ENCODE data around the gene POLA1. TPM values are rescaled to one million over a fixed set of nuclear protein-coding genes. Genes with fewer than 3 reads are reported as not detected.
"Not testable (repeated sequence)": the region's sequence is repeated elsewhere in the genome, so short reads cannot be mapped to it uniquely, and the experiment has no call there.

Gene POLA1
- total RNA-seq, 2 experiments from 2014 or later: 28.1 TPM

GRCh38 chrX:24842486-24842885 lies 148.8 kb downstream of the POLA1 start:
- H3K9me3 Mint-ChIP-seq: no peaks in the 10 kb centered on the region
- H3K4me1 Mint-ChIP-seq: no peaks in the 10 kb centered on the region
- ChIA-PET POLR2A (no interaction called here), CTCF (no interaction called here)
- H3K27ac Mint-ChIP-seq: no peak overlapping the region
- H3K36me3 Mint-ChIP-seq (ENCODE audit: low read depth): peaks cover 6% of the 10 kb centered on the region
- DNase-seq: no peak
- no peaks in the 10 kb centered on the region for H3K27me3 Mint-ChIP-seq
- no peak overlapping the region for H3K4me3 Mint-ChIP-seq

GRCh38 chrX:24846550-24847150 lies 152.9 kb downstream of the POLA1 start:
- no peak for DNase-seq
- peak overlapping the region; percentile 10 for H3K27ac Mint-ChIP-seq
- no peaks in the 10 kb centered on the region for H3K27me3 Mint-ChIP-seq
- no peak overlapping the region for H3K4me3 Mint-ChIP-seq
- CTCF ChIA-PET: interaction anchor here (0.6 kb wide), 1 partner anchor 740 kb away, joined by 3 read pairs; no protein-coding TSS in a partner anchor
- POLR2A ChIA-PET: no interaction called here
- H3K36me3 Mint-ChIP-seq (ENCODE audit: low read depth): peaks cover 7% of the 10 kb centered on the region
- H3K4me1 Mint-ChIP-seq: no peaks in the 10 kb centered on the region
- H3K9me3 Mint-ChIP-seq: no peaks in the 10 kb centered on the region

GRCh38 chrX:24851289-24851688 lies 157.6 kb downstream of the POLA1 start:
- CTCF ChIA-PET: no interaction called here

GRCh38 chrX:24851780-24852179 lies 158.1 kb downstream of the POLA1 start:
- Mint-ChIP-seq H3K4me1 (no peaks in the 10 kb centered on the region), H3K4me3 (no peak overlapping the region), H3K27ac (no peak overlapping the region), H3K36me3 (ENCODE audit: low read depth) (peaks cover 14% of the 10 kb centered on the region), H3K27me3 (no peaks in the 10 kb centered on the region), H3K9me3 (no peaks in the 10 kb centered on the region)
- DNase-seq: no peak
- ChIA-PET CTCF (interaction anchor here (2.5 kb wide), 1 partner anchor 13 kb away, joined by 6 read pairs; no protein-coding TSS in a partner anchor), POLR2A (no interaction called here)

More at GRCh38 chrX:24851289-24851688, 157.6 kb downstream of the POLA1 start:
- Mint-ChIP-seq H3K4me1 (no peaks in the 10 kb centered on the region), H3K36me3 (ENCODE audit: low read depth) (peaks cover 14% of the 10 kb centered on the region), H3K4me3 (no peak overlapping the region), H3K9me3 (no peaks in the 10 kb centered on the region), H3K27me3 (no peaks in the 10 kb centered on the region), H3K27ac (no peak overlapping the region)
- POLR2A ChIA-PET: no interaction called here
- no peak for DNase-seq

- ChIA-PET CTCF (no interaction called here), POLR2A (no interaction called here)
- Mint-ChIP-seq H3K36me3 (ENCODE audit: low read depth) (peaks cover 11% of the 10 kb centered on the region), H3K27ac (no peak overlapping the region), H3K4me3 (no peak overlapping the region), H3K27me3 (no peaks in the 10 kb centered on the region), H3K4me1 (no peaks in the 10 kb centered on the region), H3K9me3 (no peaks in the 10 kb centered on the region)
- no peak for DNase-seq
Measured at GRCh38 chrX:24858004-24858746, 164.5 kb downstream of the POLA1 start.

GRCh38 chrX:24859211-24859841 lies 165.6 kb downstream of the POLA1 start:
- Mint-ChIP-seq H3K4me1 (no peaks in the 10 kb centered on the region), H3K27ac (no peak overlapping the region), H3K36me3 (ENCODE audit: low read depth) (peaks cover 14% of the 10 kb centered on the region), H3K4me3 (no peak overlapping the region), H3K27me3 (no peaks in the 10 kb centered on the region), H3K9me3 (no peaks in the 10 kb centered on the region)
- POLR2A ChIA-PET: no interaction called here
- CTCF ChIA-PET: interaction anchor here (1.1 kb wide), 1 partner anchor 19 kb away, joined by 3 read pairs; no protein-coding TSS in a partner anchor
- DNase-seq: no peak

GRCh38 chrX:24860140-24860539 lies 166.4 kb downstream of the POLA1 start:
- no peaks in the 10 kb centered on the region for H3K4me1 Mint-ChIP-seq
- H3K36me3 Mint-ChIP-seq (ENCODE audit: low read depth): peaks cover 11% of the 10 kb centered on the region
- DNase-seq: no peak
- H3K9me3 Mint-ChIP-seq: no peaks in the 10 kb centered on the region
- H3K27me3 Mint-ChIP-seq: no peaks in the 10 kb centered on the region
- no peak overlapping the region for H3K27ac Mint-ChIP-seq
- no peak overlapping the region for H3K4me3 Mint-ChIP-seq
- POLR2A ChIA-PET: no interaction called here
- CTCF ChIA-PET: interaction anchor here (1.1 kb wide), 1 partner anchor 20 kb away, joined by 3 read pairs; no protein-coding TSS in a partner anchor

GRCh38 chrX:24862343-24862742 lies 168.6 kb downstream of the POLA1 start:
- CTCF ChIA-PET: no interaction called here

GRCh38 chrX:24863779-24864178 lies 170.1 kb downstream of the POLA1 start:
- H3K4me1 Mint-ChIP-seq, CTCF ChIA-PET, H3K27me3 Mint-ChIP-seq, POLR2A ChIA-PET, H3K27ac Mint-ChIP-seq, H3K4me3 Mint-ChIP-seq, H3K9me3 Mint-ChIP-seq, DNase-seq: not testable (repeated sequence)
- peaks cover 13% of the 10 kb centered on the region for H3K36me3 Mint-ChIP-seq (ENCODE audit: low read depth)

More at GRCh38 chrX:24862343-24862742, 168.6 kb downstream of the POLA1 start:
- H3K9me3 Mint-ChIP-seq: no peaks in the 10 kb centered on the region
- no peaks in the 10 kb centered on the region for H3K27me3 Mint-ChIP-seq
- H3K4me1 Mint-ChIP-seq: no peaks in the 10 kb centered on the region
- no peak for DNase-seq
- H3K27ac Mint-ChIP-seq: no peak overlapping the region
- H3K4me3 Mint-ChIP-seq: no peak overlapping the region
- peaks cover 8% of the 10 kb centered on the region for H3K36me3 Mint-ChIP-seq (ENCODE audit: low read depth)
- POLR2A ChIA-PET: no interaction called here

GRCh38 chrX:24870143-24870542 lies 176.4 kb downstream of the POLA1 start:
- ChIA-PET POLR2A (no interaction called here), CTCF (no interaction called here)
- Mint-ChIP-seq H3K4me1 (no peaks in the 10 kb centered on the region), H3K36me3 (ENCODE audit: low read depth) (peaks cover 6% of the 10 kb centered on the region), H3K9me3 (no peaks in the 10 kb centered on the region), H3K27ac (no peak overlapping the region), H3K27me3 (no peaks in the 10 kb centered on the region), H3K4me3 (no peak overlapping the region)
- DNase-seq: no peak

- H3K4me3 Mint-ChIP-seq: no peak overlapping the region
- no peaks in the 10 kb centered on the region for H3K9me3 Mint-ChIP-seq
- peaks cover 2% of the 10 kb centered on the region for H3K36me3 Mint-ChIP-seq (ENCODE audit: low read depth)
- DNase-seq: no peak
- H3K4me1 Mint-ChIP-seq: peaks cover 3% of the 10 kb centered on the region
- no peaks in the 10 kb centered on the region for H3K27me3 Mint-ChIP-seq
- ChIA-PET POLR2A (no interaction called here), CTCF (no interaction called here)
- H3K27ac Mint-ChIP-seq: no peak overlapping the region
Measured at GRCh38 chrX:24874604-24875247, 181.0 kb downstream of the POLA1 start.

GRCh38 chrX:24876530-24877287 lies 183.0 kb downstream of the POLA1 start:
- Mint-ChIP-seq H3K27ac (no peak overlapping the region), H3K36me3 (ENCODE audit: low read depth) (peaks cover 4% of the 10 kb centered on the region), H3K4me1 (peaks cover 3% of the 10 kb centered on the region), H3K9me3 (no peaks in the 10 kb centered on the region), H3K4me3 (no peak overlapping the region), H3K27me3 (no peaks in the 10 kb centered on the region)
- DNase-seq: no peak
- ChIA-PET CTCF (no interaction called here), POLR2A (no interaction called here)

- ChIA-PET POLR2A (no interaction called here), CTCF (no interaction called here)
- Mint-ChIP-seq H3K36me3 (ENCODE audit: low read depth) (peaks cover 5% of the 10 kb centered on the region), H3K4me3 (no peak overlapping the region), H3K27me3 (no peaks in the 10 kb centered on the region), H3K27ac (no peak overlapping the region), H3K4me1 (peaks cover 3% of the 10 kb centered on the region), H3K9me3 (no peaks in the 10 kb centered on the region)
- no peak for DNase-seq
Measured at GRCh38 chrX:24877288-24877664, 183.6 kb downstream of the POLA1 start.
